Neuronal stem cell (in vitro differentiated cells): ENCODE data around the gene NOLC1.

Experiments used
- DNase-seq: peaks from one replicate; pipeline ENCODE4 v3.0.0-alpha.2; 2013; ENCODE audit warnings: low spot score
- H2AFZ ChIP-seq: one replicate; pipeline ENCODE4 v1.6.1; 2013; ENCODE audit warnings: mild to moderate bottlenecking, low read length, inconsistent platforms
- H2AK5ac ChIP-seq: 2 replicates; pipeline ENCODE4 v1.6.1; 2013; ENCODE audit warnings: low read depth, mild to moderate bottlenecking, inconsistent platforms, low read length, moderate library complexity, mixed read lengths
- H2BK120ac ChIP-seq: 2 replicates; pipeline ENCODE4 v1.6.1; 2013; ENCODE audit warnings: low read depth, mild to moderate bottlenecking, inconsistent platforms, low read length, moderate library complexity, mixed read lengths
- H2BK12ac ChIP-seq: one replicate; pipeline ENCODE4 v1.6.1; 2013; ENCODE audit warnings: low read length, inconsistent platforms
- H2BK15ac ChIP-seq: 2 replicates; pipeline ENCODE4 v1.6.1; 2013; ENCODE audit warnings: mild to moderate bottlenecking, low read length, inconsistent platforms, mixed read lengths
- H2BK5ac ChIP-seq: one replicate; pipeline ENCODE4 v1.6.1; 2013; ENCODE audit warnings: inconsistent platforms, mild to moderate bottlenecking, low read length, moderate library complexity
- H3K14ac ChIP-seq: one replicate; pipeline ENCODE4 v1.6.1; 2013; ENCODE audit warnings: low read length, inconsistent platforms
- H3K18ac ChIP-seq: 2 replicates; pipeline ENCODE4 v1.6.1; 2013; ENCODE audit warnings: low read length, inconsistent platforms
- H3K23ac ChIP-seq: 2 replicates; pipeline ENCODE4 v1.6.1; 2013; ENCODE audit warnings: low read depth, mild to moderate bottlenecking, mixed read lengths, low read length, inconsistent platforms; ENCODE audit not compliant: poor library complexity
- H3K27ac ChIP-seq: replicated peaks from 3 replicates; pipeline ENCODE4 v1.5.1; 2013; ENCODE audit warnings: low read length, inconsistent platforms
- H3K27me3 ChIP-seq, 3 experiments: 2 replicates each; pipeline ENCODE4 v1.6.1; 2013; ENCODE audit warnings: low read length in 3 of 3, mild to moderate bottlenecking in 2 of 3, inconsistent platforms in 1 of 3, low read depth in 1 of 3, mixed read lengths in 1 of 3, moderate library complexity in 1 of 3; ENCODE audit not compliant: control insufficient read depth in 3 of 3, insufficient read depth in 3 of 3
- H3K36me3 ChIP-seq, 2 donors: replicated peaks in 1 of 2; 2 replicates each; pipeline ENCODE4 v1.6.1; 2013; ENCODE audit warnings: low read length in 2 of 2; ENCODE audit not compliant: control insufficient read depth in 2 of 2, insufficient read depth in 2 of 2
- H3K4ac ChIP-seq: 2 replicates; pipeline ENCODE4 v1.6.1; 2013; ENCODE audit warnings: inconsistent platforms, mild to moderate bottlenecking, low read length, moderate library complexity
- H3K4me1 ChIP-seq, 2 donors: 1 replicate in 1 of 2; 2 replicates in 1 of 2; pipeline ENCODE4 v1.6.1; 2013; ENCODE audit warnings: low read length in 2 of 2, low read depth in 1 of 2; ENCODE audit not compliant: control insufficient read depth in 2 of 2, insufficient read depth in 1 of 2
- H3K4me2 ChIP-seq: one replicate; pipeline ENCODE4 v1.6.1; 2013; ENCODE audit warnings: mild to moderate bottlenecking, low read length, inconsistent platforms; ENCODE audit not compliant: insufficient read depth, poor library complexity, severe bottlenecking
- H3K4me3 ChIP-seq, 2 donors: 2 replicates each; pipeline ENCODE4 v1.5.1; 2013; ENCODE audit warnings: low read length in 2 of 2, mild to moderate bottlenecking in 2 of 2, inconsistent platforms in 1 of 2, moderate library complexity in 1 of 2
- H3K79me1 ChIP-seq: one replicate; pipeline ENCODE4 v1.6.1; 2013; ENCODE audit warnings: low read depth, mild to moderate bottlenecking, inconsistent platforms, low read length, moderate library complexity
- H3K9ac ChIP-seq: one replicate; pipeline ENCODE4 v1.6.1; 2013; ENCODE audit warnings: mild to moderate bottlenecking, low read depth, low read length, inconsistent platforms; ENCODE audit not compliant: poor library complexity
- H3K9me3 ChIP-seq, 2 donors: replicated peaks in 1 of 2; 2 replicates each; pipeline versions ENCODE3 to v1.6.1; 2013; ENCODE audit warnings: low read length in 2 of 2, mild to moderate bottlenecking in 2 of 2, inconsistent platforms in 1 of 2, low read depth in 1 of 2, mixed read lengths in 1 of 2, moderate library complexity in 1 of 2; ENCODE audit not compliant: control insufficient read depth in 2 of 2, insufficient read depth in 1 of 2
- H4K8ac ChIP-seq: one replicate; pipeline ENCODE4 v1.6.1; 2013; ENCODE audit warnings: low read depth, mild to moderate bottlenecking, inconsistent platforms, low read length, moderate library complexity
- H4K91ac ChIP-seq: one replicate; pipeline ENCODE4 v1.6.1; 2013; ENCODE audit warnings: low read length, low read depth, mild to moderate bottlenecking, inconsistent platforms; ENCODE audit not compliant: poor library complexity
- WGBS, 2 donors: extraction: QIAGEN DNeasy Blood & Tissue Kit; methylation state at CpG; one replicate each; pipeline ENCODE4 v1.1.7; 2013; ENCODE audit warnings: missing lambda C conversion rate in 2 of 2, mixed read lengths in 1 of 2; ENCODE audit not compliant: insufficient read length in 2 of 2, insufficient replicate concordance in 1 of 2; ENCODE audit errors: extremely low coverage in 2 of 2; 5-methylcytosine and 5-hydroxymethylcytosine counted together

The NOLC1 gene

DNA sequence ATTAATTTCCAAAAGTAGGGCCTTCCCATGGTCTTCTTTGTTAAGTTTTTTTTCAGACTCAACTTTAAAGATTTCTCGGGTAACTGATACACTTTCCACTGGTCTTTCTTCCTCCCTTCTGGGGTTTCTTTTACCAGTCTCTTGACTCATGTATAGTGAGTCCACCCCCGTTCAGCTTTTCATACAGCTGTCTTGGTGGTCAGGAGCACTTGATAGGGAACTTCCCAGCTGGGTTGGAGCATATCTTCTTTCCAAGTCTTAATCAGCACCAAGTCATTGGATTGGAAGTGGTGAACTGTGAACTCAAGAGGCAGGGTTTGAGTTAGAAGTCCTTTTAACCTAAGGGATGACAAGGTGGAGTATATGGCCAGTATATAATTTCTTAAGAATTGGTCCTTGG is 44.7 kb downstream of the NOLC1 start:
- no peak overlapping the region for H2AFZ ChIP-seq
- no peak overlapping the region for H2BK5ac ChIP-seq
- no peaks in the 10 kb centered on the region for H3K36me3 ChIP-seq
- no peak overlapping the region for H3K14ac ChIP-seq
- no peak overlapping the region for H3K23ac ChIP-seq
- DNase-seq, result no peak
- H4K91ac ChIP-seq, result no peak overlapping the region
- no peak overlapping the region for H4K8ac ChIP-seq
- no peaks in the 10 kb centered on the region for H3K79me1 ChIP-seq
- H3K4me3 ChIP-seq, result no peak overlapping the region
- H2BK15ac ChIP-seq, result no peak overlapping the region
- H2AK5ac ChIP-seq, result no peak overlapping the region
- no peak overlapping the region for H3K9ac ChIP-seq
- no peak overlapping the region for H3K4ac ChIP-seq
- WGBS, 2 donors, result no CpG with 5 or more reads among the region's 2 CpGs
- H3K18ac ChIP-seq, result no peak overlapping the region
- no peak overlapping the region for H2BK120ac ChIP-seq
- H3K27ac ChIP-seq, result no peak overlapping the region
- peaks cover 3 to 15% of the 10 kb centered on the region in 2 donors for H3K9me3 ChIP-seq
- no peaks in the 10 kb centered on the region for H3K4me1 ChIP-seq
- H3K4me2 ChIP-seq, result no peak overlapping the region
- peaks cover 0 to 7% (median 0%) of the 10 kb centered on the region in 3 experiments for H3K27me3 ChIP-seq
- no peak overlapping the region for H2BK12ac ChIP-seq

DNA sequence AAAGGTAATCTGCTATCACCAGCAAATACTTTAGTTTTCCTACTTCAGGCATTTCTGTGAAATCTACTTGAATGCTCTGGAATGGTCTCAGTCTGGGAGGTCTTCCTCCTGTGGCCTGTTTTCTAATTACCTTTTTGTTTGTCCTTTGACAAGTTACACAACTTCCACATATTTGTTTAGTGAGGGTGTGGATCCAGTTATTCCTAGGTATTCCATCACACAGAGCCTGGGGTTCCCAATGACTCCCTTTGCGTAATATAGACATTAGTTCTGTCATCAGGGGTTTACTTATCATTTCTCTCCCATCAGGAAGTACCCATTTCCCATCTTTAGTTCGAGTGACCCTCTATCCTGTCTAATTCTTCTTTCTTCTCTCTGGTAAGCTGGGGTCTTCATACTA is 45.8 kb downstream of the NOLC1 start:
- Histone ChIP-seq H2AK5ac (no peak overlapping the region), H2BK5ac (no peak overlapping the region), H2BK120ac (no peak overlapping the region), H3K4me3 (no peak overlapping the region), H3K27ac (no peak overlapping the region), H2AFZ (no peak overlapping the region), H2BK12ac (no peak overlapping the region), H3K4me2 (no peak overlapping the region), H3K36me3 (no peaks in the 10 kb centered on the region), H3K4me1 (no peaks in the 10 kb centered on the region), H3K79me1 (no peaks in the 10 kb centered on the region), H3K18ac (no peak overlapping the region), H3K9ac (no peak overlapping the region), H3K9me3 (peaks cover 2 to 7% of the 10 kb centered on the region in 2 donors), H2BK15ac (no peak overlapping the region), H4K91ac (no peak overlapping the region), H4K8ac (no peak overlapping the region), H3K4ac (no peak overlapping the region), H3K23ac (no peak overlapping the region), H3K14ac (no peak overlapping the region), H3K27me3 (peaks cover 0 to 11% (median 0%) of the 10 kb centered on the region in 3 experiments)
- WGBS, 2 donors, result no CpG with 5 or more reads among the region's 2 CpGs
- DNase-seq, result no peak

DNA sequence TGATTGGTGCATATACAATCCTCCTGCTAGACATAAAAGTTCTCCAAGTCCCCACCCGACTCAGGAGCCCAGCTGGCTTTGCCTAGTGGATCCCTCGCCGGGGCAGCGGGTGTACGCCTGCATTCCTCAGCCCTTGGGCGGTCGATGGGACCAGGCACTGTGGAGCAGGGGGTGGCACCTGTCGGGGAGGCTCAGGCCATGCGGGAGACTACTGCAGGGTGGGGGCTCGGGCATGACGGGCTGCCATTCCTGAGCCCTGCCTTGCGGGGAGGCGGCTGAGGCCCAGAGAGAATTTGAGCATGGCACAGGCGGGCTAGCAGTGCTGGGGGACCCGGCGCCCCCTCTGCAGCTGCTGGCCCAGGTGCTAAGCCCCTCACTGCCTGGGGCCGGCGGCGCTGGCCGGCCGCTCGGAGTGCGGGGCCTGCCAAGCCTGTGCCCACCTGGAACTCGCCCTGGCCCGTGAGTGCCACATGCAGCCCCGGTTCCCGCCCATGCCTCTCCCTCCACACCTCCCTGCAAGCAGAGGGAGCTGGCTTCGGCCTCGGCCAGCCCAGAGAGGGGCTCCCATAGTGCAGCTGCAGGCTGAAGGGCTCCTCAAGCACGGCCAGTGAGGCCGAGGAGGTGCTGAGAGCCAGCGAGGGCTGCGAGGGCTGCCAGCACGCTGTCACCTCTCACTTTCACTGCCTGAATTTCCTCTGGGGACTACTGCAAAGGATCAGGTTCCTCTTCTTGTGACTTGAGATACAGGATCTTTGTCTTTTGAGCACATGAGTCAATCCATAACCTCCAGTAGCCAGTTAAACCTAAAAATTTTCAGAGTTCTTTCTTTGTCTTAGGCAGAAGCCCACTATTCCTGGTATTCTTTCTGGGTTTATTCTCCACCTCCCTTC is 48.8 kb downstream of the NOLC1 start:
- no peak overlapping the region for H3K23ac ChIP-seq
- no peak overlapping the region for H2BK5ac ChIP-seq
- no peak overlapping the region for H3K14ac ChIP-seq
- H2AK5ac ChIP-seq, result no peak overlapping the region
- no peak for DNase-seq
- H2BK15ac ChIP-seq, result no peak overlapping the region
- no peak overlapping the region for H3K4ac ChIP-seq
- no peak overlapping the region for H3K18ac ChIP-seq
- no peak overlapping the region for H2AFZ ChIP-seq
- no peak overlapping the region for H4K91ac ChIP-seq
- no peaks in the 10 kb centered on the region for H3K79me1 ChIP-seq
- no peaks in the 10 kb centered on the region for H3K36me3 ChIP-seq
- H4K8ac ChIP-seq, result no peak overlapping the region
- no peak overlapping the region for H3K4me2 ChIP-seq
- H2BK12ac ChIP-seq, result no peak overlapping the region
- H3K4me3 ChIP-seq, result no peak overlapping the region
- no peak overlapping the region for H3K27ac ChIP-seq
- no CpG with 5 or more reads among the region's 34 CpGs for WGBS, 2 donors
- H3K9me3 ChIP-seq, result peaks cover 4 to 15% of the 10 kb centered on the region in 2 donors
- H3K4me1 ChIP-seq, result no peaks in the 10 kb centered on the region
- no peak overlapping the region for H2BK120ac ChIP-seq
- peaks cover 0 to 9% (median 0%) of the 10 kb centered on the region in 3 experiments for H3K27me3 ChIP-seq
- H3K9ac ChIP-seq, result no peak overlapping the region

DNA sequence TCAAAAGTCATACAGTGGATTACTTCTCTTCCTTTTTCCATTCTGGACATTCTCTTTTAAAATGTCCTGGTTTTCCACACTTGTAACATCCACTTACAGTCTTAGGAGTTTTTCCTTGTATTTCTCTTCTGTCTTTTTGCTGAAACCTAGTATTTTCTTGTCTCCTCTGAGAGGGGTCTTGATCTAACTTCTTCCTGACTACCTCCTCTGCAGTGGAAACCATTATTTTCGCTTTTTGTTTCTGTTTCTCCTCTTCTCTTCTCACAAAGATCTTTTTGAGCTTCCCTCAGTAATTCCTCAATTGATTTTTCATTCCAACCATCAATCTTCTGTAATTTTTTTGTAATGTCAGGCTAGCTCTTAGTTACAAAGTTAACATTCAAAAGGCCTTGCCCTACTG is 50.2 kb downstream of the NOLC1 start:
- no peak overlapping the region for H2AK5ac ChIP-seq
- H3K4ac ChIP-seq, result no peak overlapping the region
- no peak overlapping the region for H3K4me2 ChIP-seq
- no CpG with 5 or more reads among the region's 1 CpG for WGBS, 2 donors
- H4K91ac ChIP-seq, result no peak overlapping the region
- H3K27me3 ChIP-seq, result peaks cover 0 to 9% (median 0%) of the 10 kb centered on the region in 3 experiments
- H4K8ac ChIP-seq, result no peak overlapping the region
- H2BK120ac ChIP-seq, result no peak overlapping the region
- no peak for DNase-seq
- H2BK15ac ChIP-seq, result no peak overlapping the region
- no peak overlapping the region for H3K9ac ChIP-seq
- no peak overlapping the region for H3K18ac ChIP-seq
- H3K4me1 ChIP-seq, result no peaks in the 10 kb centered on the region
- no peak overlapping the region for H3K4me3 ChIP-seq
- no peaks in the 10 kb centered on the region for H3K79me1 ChIP-seq
- no peak overlapping the region for H3K23ac ChIP-seq
- no peak overlapping the region for H2AFZ ChIP-seq
- H2BK5ac ChIP-seq, result no peak overlapping the region
- no peak overlapping the region for H2BK12ac ChIP-seq
- H3K27ac ChIP-seq, result no peak overlapping the region
- no peak overlapping the region for H3K14ac ChIP-seq
- H3K36me3 ChIP-seq, result no peaks in the 10 kb centered on the region
- H3K9me3 ChIP-seq, result peaks cover 2 to 15% of the 10 kb centered on the region in 2 donors
